Measurements from ENCODE around the gene FBXO3.
A peak's percentile ranks its signal among the peaks of the same experiment; 100 is the strongest.
"Not testable (repeated sequence)": the region's sequence is repeated elsewhere in the genome, so short reads cannot be mapped to it uniquely, and the experiment has no call there.

Gene FBXO3, protein sequence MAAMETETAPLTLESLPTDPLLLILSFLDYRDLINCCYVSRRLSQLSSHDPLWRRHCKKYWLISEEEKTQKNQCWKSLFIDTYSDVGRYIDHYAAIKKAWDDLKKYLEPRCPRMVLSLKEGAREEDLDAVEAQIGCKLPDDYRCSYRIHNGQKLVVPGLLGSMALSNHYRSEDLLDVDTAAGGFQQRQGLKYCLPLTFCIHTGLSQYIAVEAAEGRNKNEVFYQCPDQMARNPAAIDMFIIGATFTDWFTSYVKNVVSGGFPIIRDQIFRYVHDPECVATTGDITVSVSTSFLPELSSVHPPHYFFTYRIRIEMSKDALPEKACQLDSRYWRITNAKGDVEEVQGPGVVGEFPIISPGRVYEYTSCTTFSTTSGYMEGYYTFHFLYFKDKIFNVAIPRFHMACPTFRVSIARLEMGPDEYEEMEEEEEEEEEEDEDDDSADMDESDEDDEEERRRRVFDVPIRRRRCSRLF

DNA sequence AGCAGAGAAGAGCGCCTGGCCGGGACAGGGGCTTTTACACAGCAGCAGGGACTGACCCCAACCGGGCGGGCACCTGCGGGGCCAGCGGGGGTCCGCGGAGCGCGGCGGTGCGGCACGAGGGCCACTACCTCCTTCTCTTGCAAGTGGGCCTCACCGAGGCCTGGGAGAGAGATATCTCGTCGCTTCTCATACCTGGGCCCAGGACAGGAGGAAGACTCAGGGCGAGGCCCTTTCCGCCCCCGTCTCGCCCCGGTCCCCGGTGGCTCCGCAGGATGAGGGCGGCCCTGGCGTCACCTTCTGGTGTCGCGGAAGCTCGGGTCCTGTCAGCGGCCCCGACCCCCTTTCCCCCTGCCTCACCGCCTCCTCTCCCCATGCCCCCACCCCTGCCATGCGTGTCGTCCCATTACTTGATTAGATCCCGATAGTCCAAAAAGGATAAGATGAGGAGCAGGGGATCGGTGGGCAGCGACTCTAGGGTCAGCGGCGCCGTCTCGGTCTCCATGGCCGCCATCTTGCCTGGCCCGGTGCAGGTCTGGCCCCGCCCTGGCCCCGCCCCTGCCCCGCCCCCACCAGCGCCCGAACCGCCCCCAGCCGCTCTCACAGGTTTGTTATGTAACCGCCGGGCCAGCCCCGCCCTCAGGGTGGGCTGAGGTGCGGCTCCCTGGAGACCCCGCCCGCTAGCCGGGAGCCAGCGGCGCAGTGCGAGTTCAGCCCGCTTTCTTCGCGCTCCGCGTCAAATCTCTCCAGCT lies at the start of gene FBXO3:
FBXO3 (minus strand) TSS at position 534 of the 749 bp plus-strand sequence; CDS start at position 511, 23 bp downstream.
- DNase-seq (ENCODE audit: low spot score) = peak; percentile 98

DNA sequence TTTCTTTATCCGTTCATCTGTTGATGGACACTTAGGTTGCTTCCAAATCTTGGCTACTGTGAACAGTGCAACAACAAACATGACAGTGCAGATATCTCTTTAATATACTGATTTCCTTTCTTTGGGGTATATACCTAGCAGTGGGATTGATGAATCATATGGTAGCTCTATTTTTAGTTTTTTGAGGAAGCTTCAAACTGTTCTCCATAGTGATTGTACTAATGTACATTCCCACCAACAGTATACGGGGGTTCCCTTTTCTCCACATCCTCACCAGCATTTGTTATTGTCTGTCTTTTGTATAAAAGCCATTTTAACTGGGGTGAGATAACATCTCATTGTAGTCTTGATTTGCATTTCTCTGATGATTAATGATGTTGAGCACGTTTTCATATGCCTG lies 48.7 kb upstream of the FBXO3 start:
- DNase-seq (ENCODE audit: low spot score) = not testable (repeated sequence)

DNA sequence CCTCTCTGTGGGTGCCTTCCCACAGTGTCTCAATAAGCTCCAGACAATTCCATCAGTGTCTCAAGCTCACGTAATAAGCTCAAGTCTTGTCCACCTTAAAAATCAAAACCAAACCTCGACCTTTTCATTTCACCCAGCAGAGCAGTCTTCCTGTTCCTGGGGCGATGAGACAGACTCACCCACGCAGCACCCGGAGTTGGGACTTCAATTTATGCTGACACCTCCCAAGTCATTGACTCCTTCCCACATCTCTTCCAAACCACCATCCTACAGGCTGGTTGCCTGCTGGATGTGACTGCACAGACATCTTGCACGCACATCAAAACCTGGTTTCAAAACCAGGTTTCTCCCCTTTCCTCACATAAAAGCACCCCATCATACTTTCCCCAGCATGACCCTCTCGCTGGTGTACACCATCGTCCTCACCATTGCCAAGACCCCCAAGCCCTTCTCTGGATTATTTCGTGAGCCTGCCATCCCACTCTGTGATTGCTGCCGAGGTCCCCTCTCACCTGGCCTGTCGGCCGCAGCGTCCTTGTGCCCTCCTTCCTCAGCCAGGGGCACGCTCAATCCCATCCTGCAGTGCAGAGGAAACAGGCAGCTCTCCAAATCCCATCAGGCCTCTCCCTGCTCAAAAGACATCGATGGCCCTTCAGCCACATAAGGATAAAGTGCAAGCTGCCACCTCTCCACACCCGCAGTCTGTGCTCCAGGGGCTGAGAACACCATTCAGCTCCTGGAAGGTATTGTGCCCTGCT lies 45.1 kb upstream of the FBXO3 start:
- no peak for DNase-seq (ENCODE audit: low spot score)

DNA sequence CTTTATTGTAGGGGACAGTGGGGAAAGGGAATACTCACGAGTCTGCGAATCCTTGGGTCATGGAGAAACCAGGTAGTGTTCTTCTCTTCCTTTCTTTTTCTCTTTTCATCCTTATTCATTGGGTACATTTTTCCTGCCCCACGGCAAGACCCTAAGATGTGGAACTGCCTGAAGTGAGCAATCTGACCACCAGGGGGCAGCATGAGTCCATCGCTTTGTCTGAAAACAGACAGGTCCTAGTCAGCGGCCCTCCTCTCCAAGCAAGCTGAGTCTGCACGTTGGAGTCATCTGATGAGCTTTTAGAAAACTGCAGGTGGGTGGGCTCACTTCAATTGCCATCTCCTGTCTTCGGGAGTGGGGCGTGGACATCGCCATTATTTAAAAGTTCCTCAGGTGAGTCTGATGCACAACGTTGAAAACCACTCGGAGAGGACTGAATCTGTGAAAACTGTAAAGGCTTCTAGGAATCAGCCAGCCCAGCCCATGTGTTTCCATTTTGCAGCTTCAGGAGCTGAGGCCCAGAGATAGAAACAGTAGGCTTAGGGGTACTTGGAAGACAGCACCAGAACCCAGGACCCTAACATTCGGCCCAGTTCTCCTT lies 34.0 kb upstream of the FBXO3 start:
- peak; percentile 80 for DNase-seq (ENCODE audit: low spot score)

DNA sequence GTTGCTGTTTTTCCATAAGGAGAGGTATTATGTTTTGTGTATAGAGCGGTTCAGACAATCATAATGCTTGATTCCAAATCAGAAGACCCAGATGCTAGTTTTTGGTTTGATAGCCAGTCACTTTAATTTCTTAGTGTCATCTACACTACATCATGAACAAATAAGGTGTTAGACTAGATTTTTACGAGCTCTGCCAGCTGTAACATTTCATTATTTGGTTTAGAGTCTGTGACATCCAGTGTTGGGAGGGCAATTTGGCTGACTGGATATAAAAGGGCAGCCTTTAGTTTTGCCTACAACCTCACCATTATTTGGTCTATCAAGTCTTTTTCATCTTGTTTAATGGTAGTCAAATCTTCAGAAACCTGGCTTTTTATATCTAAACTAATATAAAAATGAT lies 30.2 kb upstream of the FBXO3 start:
- no peak for DNase-seq (ENCODE audit: low spot score)

DNA sequence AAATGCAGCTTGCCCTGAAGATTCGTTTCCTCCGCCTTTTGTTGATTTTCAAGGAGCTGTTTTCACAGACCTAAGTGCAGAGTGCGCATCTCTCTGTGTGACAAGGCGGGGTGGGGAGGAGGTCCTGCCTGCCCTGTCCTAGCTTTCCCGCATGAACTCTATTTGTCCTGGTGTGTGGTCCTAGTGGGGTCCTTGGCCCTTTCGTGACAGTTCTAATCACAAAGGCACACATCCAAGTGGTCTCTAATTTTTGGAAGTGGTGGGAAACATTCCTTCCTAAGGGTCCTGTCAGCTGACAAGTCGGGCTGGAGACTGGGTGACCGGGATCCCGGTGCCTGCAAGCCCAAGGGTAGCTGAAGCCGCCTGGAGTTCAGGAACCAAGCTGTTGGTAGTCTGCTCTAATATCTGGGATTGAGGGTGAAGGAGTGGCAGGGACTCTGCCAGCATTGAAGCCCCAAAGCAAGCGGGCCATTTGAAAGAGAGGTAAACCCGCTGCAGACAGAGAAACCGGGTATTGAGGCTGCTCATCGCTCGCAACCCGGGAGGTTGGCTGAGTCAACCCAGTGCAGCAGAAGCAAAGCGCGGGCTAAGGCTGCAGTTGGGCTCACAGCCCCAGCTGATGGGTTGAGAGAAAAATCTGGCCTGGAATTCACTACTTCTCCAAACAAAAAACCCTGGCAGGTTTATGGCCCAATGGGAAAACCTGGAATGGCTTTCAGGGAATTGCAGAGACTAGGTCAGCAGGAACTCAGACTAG lies 28.1 kb upstream of the FBXO3 start:
- peak; percentile 84 for DNase-seq (ENCODE audit: low spot score)

DNA sequence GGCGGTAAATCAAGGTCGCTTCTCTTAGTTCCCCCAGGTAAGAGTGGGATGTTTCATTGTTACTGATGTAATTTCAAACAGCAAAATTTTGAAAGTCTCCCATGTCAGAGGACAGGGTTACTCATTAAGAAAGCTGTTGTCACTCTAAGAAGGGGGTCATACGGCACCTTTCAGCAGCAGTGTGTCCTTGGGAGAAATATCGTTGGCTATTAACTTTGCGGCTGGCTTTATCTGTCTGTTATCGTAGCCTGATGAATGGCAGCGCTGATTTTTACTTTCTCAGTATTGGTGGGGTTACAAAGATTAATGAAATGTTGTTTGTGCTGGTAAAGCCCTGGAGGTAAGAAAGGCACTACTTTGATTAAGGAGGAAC lies 27.5 kb upstream of the FBXO3 start:
- no peak for DNase-seq (ENCODE audit: low spot score)

DNA sequence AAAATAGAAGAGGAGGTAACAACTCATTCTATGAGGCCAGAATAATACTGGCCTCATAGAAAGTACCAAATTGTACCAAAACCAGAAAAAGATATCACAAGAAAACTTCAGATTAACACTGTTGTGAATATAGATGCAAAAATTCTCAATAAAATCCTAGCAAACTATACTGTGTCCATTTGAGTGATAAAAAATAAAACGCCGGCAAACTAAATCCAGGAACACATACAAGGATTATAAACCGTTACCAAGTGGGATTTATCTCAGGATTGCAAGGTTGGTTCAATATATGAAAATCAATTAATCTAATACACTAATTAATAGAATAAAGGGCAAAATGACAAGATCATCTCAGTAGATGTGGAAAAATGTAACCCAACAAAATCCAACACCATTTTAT lies 23.6 kb upstream of the FBXO3 start:
- DNase-seq (ENCODE audit: low spot score) = no peak

DNA sequence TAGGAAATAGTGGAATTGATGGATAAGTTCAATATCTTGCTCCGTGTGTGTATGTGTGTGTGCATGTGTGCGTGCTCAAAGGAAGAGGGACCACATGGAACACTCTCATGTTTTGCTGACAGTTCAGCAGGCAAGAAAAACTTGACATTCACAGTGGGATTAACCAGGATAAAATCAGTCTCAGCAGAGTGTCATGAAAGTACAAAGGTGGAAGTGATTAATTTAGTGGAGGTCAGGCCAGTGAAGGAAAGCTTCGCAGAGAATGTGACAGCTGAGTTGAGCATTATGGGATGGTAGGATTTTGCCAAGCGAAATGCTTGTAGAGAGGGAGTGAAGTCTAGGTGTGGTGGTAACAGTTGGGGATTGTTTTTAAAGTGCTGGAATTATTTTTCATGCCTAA lies 15.7 kb upstream of the FBXO3 start:
- no peak for DNase-seq (ENCODE audit: low spot score)

DNA sequence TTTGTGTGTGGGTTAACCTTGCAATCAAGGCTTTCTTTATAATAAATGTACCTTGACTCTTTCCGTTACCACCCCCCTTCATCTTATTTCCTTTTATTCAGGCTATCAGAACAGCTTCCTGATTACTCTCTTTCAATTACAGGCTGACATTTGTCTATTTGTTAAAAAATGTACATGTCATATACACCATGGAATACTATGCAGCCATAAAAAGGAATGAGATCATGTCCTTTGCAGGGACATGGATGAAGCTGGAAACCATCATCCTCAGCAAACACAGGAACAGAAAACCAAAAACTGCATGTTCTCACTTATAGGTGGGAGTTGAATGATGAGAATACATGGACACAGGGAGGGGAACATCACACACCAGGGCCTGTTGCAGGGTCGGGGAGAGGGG lies 13.8 kb upstream of the FBXO3 start:
- DNase-seq (ENCODE audit: low spot score) = not testable (repeated sequence)

DNA sequence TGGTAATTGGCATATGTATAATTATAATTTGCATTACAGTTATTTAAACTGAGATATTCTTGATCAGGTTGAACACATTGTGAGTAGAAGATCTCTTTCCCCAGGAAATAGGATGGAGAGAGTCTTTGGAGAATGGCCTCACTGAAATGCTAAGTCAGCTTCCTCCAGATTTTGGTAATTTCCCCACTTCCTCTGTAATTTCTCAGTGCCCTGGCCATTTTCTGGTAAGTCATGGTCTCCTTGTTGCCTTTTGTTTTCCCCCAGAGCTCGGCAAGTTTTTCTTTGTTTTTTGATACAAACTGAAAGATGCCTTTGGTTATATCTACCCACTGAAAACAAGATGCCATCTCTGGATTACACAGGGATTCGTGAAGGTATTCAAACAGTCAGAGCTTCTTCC lies 12.8 kb upstream of the FBXO3 start:
- no peak for DNase-seq (ENCODE audit: low spot score)

DNA sequence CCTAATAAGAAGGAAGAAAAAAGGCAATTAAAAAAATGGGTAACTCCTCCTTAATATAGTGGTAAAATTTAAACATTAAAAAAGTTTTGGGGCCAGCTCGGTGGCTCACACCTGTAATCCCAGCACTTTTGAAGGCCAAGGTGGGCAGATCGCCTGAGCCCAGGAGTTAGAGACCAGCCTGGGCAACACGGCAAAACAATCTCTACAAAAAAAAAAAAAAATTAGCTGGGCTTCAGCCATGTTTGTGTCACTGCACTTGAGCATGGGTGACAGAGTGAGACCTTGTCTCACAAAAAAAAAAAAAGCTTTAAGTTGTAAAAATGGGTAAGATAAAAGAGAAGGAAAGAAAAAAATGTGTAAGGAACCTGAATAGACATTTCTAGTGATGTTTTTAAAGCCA lies 11.3 kb upstream of the FBXO3 start:
- DNase-seq (ENCODE audit: low spot score) = no peak

DNA sequence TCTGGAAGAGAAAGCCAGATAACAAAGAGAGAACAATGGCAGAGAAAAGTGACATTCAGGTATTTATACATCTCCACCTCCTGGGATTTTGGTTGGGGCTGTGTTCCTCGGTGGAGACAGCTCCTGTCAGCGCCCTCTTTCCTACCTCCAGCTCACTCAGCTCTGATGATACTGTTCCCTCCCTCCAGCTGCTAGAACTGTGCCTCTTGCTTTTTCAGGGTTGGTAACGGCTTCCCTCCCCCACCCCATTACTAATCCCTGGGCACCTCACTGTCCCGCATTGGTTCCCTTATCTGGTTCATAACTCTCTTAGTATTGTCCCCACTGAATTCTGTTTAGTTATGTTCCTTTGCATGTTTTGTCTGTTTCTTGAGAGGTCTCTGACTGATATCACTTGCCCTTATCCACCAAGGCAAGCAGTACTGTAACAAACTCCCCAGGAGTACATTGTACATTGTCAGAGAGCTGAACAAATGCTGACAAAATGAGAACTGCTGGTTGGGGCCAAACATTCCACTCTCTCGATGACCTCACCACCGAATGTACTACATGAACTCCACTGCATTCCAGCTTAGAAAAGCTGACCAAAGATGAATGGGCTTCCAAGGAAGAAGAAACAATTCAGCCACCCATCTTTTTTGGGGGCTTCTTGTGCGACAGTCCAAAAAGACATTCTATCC lies 5.7 kb upstream of the FBXO3 start:
- no peak for DNase-seq (ENCODE audit: low spot score)

DNA sequence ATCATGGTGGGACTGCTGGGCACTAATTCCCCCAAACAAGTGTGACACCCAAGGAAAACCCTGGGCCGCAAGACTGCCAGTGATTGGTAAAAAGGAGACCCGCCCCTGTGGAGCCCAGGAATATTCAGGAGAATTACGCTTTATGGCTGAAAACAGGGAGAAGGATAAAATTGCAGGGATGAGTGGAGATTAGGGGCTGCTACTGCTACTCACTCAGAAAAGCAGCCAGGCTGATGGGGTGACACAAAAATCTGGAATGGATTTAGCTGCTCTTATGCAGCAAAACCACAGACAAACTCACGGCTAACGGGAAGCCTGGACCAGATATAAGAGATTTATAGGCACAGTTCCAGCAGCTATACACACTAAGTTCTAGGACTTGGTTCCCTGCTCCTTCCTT lies 4.4 kb upstream of the FBXO3 start:
- DNase-seq (ENCODE audit: low spot score) = peak; percentile 72

DNA sequence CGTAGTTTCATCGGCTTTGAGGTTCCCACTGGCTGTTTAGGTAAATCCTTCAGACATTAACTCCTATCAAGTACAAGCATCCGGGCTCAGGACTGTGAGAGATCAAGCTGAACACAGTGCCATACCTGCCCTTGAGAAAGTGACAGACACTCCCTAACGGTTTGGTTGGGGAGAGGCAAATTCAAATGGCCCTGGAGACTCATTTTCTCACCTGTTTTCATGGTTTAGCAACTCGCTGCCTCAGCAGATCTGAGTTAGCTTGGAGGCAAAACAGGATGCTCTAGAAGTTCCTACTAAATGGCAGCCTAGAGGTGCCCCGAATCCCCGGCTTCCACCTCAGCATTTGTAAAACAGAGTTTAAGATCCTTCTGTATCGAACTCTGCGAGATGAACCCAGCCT lies 3.6 kb upstream of the FBXO3 start:
- DNase-seq (ENCODE audit: low spot score) = no peak

DNA sequence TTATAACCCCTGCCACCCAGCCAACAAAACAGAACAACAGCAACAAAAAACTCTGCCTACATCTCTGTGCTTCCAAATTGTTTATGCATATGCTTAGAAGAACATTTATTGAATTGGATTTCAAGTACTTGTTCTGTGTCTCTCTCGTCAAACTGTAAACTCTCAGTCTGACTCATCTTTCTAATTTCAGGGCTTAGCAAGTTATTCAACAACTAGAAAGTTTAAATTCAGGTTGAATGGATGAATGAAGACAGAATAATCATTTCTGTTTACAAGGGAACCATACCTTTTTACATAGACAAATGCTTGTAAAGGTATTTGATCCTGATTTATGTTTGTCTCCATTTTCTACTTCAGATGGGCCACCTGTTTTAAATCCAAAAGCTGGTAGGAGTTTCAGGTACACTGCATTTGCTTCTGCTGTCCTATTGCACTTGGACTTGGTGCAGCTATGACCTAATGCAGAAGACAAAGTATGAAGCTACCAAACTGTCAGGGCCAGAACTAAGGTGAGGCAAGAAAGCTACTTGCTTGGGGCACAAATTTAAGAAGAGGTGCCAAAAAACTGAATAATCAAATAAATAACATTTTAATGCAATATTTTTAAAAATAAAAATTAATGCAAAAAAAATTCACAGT lies 1.6 kb upstream of the FBXO3 start:
- no peak for DNase-seq (ENCODE audit: low spot score)

DNA sequence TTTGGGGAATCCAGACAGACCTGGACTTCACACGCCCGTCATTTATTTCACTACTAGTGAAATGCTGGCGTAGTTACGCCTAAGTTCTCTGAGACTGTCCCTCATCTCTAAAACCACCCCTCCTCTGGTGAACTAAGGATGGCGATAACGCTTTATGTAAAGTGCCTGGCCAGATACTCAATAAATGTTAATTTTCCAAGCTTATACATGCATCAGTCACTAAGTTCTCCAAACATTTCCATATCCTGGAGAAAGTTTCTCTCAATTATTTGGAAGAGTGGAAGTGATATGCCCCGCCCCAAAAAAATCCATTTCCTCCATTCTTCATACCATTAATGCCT lies 1.1 kb upstream of the FBXO3 start:
- DNase-seq (ENCODE audit: low spot score) = no peak

DNA sequence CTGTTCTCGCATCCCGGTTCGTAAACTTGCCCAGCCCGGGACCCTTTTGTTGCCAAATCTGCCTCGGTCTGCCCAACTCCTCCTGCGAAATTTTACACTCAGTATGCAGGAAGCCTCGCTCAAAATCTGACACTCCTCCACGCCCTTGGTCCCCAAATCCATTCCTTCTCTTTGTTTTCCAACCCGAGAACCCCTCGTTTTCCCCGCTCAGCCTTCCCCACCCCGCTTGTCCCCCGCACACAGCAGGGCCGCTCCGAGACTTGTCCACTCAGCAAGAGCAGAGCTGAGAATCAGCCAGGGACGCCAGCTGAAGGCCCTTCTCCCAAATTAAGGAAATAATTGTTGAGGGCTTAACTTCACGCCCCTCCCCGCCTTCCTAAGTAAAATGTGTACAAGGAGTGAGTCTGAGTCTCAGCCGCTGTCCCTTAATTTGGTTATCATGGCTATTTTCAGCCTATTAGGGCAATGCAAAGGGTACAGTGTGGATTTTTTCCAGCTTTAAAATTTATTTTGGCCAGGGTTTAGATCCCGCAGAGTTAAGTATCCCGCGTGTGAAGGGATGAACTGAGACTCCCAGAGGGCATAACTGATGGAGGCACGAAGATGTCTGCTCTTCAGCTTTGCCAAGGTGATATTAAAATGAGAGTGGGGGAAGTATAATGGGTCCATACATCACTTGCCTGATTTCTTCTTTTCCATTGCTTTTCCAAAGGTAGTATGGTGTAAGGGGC lies 581 bp upstream of the FBXO3 start:
- peak; percentile 44 for DNase-seq (ENCODE audit: low spot score)

DNA sequence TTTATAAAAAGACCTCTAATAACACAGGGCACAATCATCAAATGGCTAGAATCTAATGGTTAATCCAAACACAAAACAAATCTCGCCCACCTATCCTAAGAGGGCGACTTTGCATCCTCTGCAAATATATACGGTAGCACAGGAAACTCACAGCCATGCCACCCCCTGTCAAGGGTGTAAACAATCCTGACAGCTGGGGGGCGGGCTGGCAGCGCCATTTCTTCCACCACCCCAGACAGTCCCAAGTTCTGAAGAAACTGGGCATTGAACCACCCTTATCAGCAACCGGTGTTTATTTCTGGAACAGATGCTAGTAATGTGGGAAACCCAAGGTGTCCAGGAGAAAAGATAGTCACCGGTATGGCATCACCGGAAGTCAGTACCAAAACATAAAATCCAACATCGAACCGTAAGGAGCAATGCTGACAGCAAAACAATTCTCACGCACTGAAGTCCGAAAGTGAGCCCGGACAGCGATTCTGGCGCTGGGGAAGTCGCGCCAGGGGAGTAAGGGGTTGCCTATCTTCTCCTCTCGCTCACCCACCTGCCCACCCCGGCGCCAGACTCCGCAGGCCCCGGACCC lies 825 bp downstream of the FBXO3 start:
- DNase-seq (ENCODE audit: low spot score) = no peak

DNA sequence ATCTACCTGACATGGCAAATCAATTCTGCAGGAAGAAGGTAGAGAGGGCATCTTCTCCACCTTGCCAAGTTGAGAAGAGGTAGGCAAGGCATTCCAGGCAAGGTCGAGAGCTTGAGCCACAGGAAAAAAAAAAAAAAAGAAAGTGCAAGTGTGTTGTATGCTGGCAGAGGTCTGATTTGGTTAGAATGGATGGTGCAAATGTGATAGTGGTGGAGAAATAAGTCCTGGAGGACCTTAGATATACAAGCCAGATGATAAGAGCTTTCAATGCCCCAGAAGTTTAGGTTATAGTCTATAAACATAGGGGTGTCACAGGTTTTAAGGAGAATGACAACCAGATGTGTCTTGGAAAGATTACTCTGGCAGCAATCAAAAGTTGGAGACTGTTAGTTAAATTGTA lies 1.4 kb downstream of the FBXO3 start:
- no peak for DNase-seq (ENCODE audit: low spot score)
